ENCODE measurements around the gene LYRM2. TPM values are rescaled to one million over a fixed set of nuclear protein-coding genes. Genes with fewer than 3 reads are reported as not detected.

The LYRM2 gene
- total RNA-seq, 1 experiment from 2014 or later = 10.5 TPM

- ChIA-PET CTCF (no interaction called here), POLR2A (ENCODE audit: unreplicated experiment) (no interaction called here)
- H3K27ac ChIP-seq (ENCODE audit: low read length) = no peak overlapping the region
- ATAC-seq (no peak), DNase-seq (no peak)
- no peaks in the 10 kb centered on the region for H3K9me2 ChIP-seq (replicated peaks; ENCODE audit: low read length)
- no peak for TF ChIP-seq CTCF (conservative IDR thresholded peaks at IDR 0.05; ENCODE audit: low read depth, low read length)
- no peak for TF ChIP-seq EZH2 (IDR thresholded peaks at IDR 0.05; ENCODE audit: low read length, unreplicated experiment)
- TF ChIP-seq EZH2phosphoT487 (IDR thresholded peaks at IDR 0.05; ENCODE audit: borderline replicate concordance, low read length) = no peak
- intact Hi-C loops (cut with micrococcal nuclease) = no loop called here
- no peaks in the 10 kb centered on the region for H3K79me2 ChIP-seq (ENCODE audit: low read length)
- no peaks in the 10 kb centered on the region for H3K4me1 ChIP-seq (ENCODE audit: insufficient read depth, low read length)
- H3K9me3 ChIP-seq (ENCODE audit: low read length) = no peaks in the 10 kb centered on the region
- H3K4me3 ChIP-seq (ENCODE audit: low read length) = no peak overlapping the region
- H3K27me3 ChIP-seq (ENCODE audit: low read length) = no peaks in the 10 kb centered on the region
- BruUV-seq (replicated peaks) = no TSS peak
- no peak overlapping the region for H3K9ac ChIP-seq (ENCODE audit: low read length)
- no peaks in the 10 kb centered on the region for H4K20me1 ChIP-seq (ENCODE audit: low read length)
- no peaks in the 10 kb centered on the region for H3K36me3 ChIP-seq (ENCODE audit: low read depth, low read length)
- H3K4me2 ChIP-seq (ENCODE audit: low read length) = no peak overlapping the region
- no peaks in the 10 kb centered on the region for H3F3A ChIP-seq (ENCODE audit: low read length, unreplicated experiment)
- H2AFZ ChIP-seq (ENCODE audit: low read length) = no peak overlapping the region
Measured at GRCh38 chr6:89536231-89536630, 102.3 kb downstream of the LYRM2 start.

GRCh38 chr6:89530982-89531381 lies 107.6 kb downstream of the LYRM2 start:
- ChIA-PET CTCF (no interaction called here), POLR2A (ENCODE audit: unreplicated experiment) (no interaction called here)
- Histone ChIP-seq H3K9ac (ENCODE audit: low read length) (no peak overlapping the region), H4K20me1 (ENCODE audit: low read length) (no peaks in the 10 kb centered on the region), H3K27me3 (ENCODE audit: low read length) (no peaks in the 10 kb centered on the region), H2AFZ (ENCODE audit: low read length) (no peak overlapping the region), H3K4me3 (ENCODE audit: low read length) (no peak overlapping the region), H3K9me3 (ENCODE audit: low read length) (no peaks in the 10 kb centered on the region), H3K4me1 (ENCODE audit: insufficient read depth, low read length) (no peaks in the 10 kb centered on the region), H3K36me3 (ENCODE audit: low read depth, low read length) (no peaks in the 10 kb centered on the region), H3K4me2 (ENCODE audit: low read length) (no peak overlapping the region), H3K79me2 (ENCODE audit: low read length) (no peaks in the 10 kb centered on the region), H3K9me2 (replicated peaks; ENCODE audit: low read length) (no peaks in the 10 kb centered on the region), H3K27ac (ENCODE audit: low read length) (no peak overlapping the region), H3F3A (ENCODE audit: low read length, unreplicated experiment) (no peaks in the 10 kb centered on the region)
- intact Hi-C loops (cut with micrococcal nuclease) = no loop called here
- no peak for TF ChIP-seq EZH2 (IDR thresholded peaks at IDR 0.05; ENCODE audit: low read length, unreplicated experiment)
- TF ChIP-seq CTCF (conservative IDR thresholded peaks at IDR 0.05; ENCODE audit: low read depth, low read length) = no peak
- TF ChIP-seq EZH2phosphoT487 (IDR thresholded peaks at IDR 0.05; ENCODE audit: borderline replicate concordance, low read length) = no peak
- BruUV-seq (replicated peaks) = no TSS peak
- no peak for ATAC-seq
- DNase-seq = no peak

GRCh38 chr6:89528866-89529265 lies 109.7 kb downstream of the LYRM2 start:
- TF ChIP-seq EZH2 (IDR thresholded peaks at IDR 0.05; ENCODE audit: low read length, unreplicated experiment) = no peak
- no peak for TF ChIP-seq EZH2phosphoT487 (IDR thresholded peaks at IDR 0.05; ENCODE audit: borderline replicate concordance, low read length)
- TF ChIP-seq CTCF (conservative IDR thresholded peaks at IDR 0.05; ENCODE audit: low read depth, low read length) = no peak
- no peak overlapping the region for H3K9ac ChIP-seq (ENCODE audit: low read length)
- BruUV-seq (replicated peaks) = no TSS peak
- H3K9me2 ChIP-seq (replicated peaks; ENCODE audit: low read length) = no peaks in the 10 kb centered on the region
- H3K9me3 ChIP-seq (ENCODE audit: low read length) = no peaks in the 10 kb centered on the region
- ChIA-PET CTCF (no interaction called here), POLR2A (ENCODE audit: unreplicated experiment) (no interaction called here)
- no peaks in the 10 kb centered on the region for H3K36me3 ChIP-seq (ENCODE audit: low read depth, low read length)
- ATAC-seq (no peak), DNase-seq (no peak)
- no peaks in the 10 kb centered on the region for H4K20me1 ChIP-seq (ENCODE audit: low read length)
- H3K79me2 ChIP-seq (ENCODE audit: low read length) = no peaks in the 10 kb centered on the region
- no peak overlapping the region for H3K27ac ChIP-seq (ENCODE audit: low read length)
- H2AFZ ChIP-seq (ENCODE audit: low read length) = no peak overlapping the region
- intact Hi-C loops (cut with micrococcal nuclease) = no loop called here
- no peak overlapping the region for H3K4me2 ChIP-seq (ENCODE audit: low read length)
- no peaks in the 10 kb centered on the region for H3K27me3 ChIP-seq (ENCODE audit: low read length)
- H3K4me1 ChIP-seq (ENCODE audit: insufficient read depth, low read length) = no peaks in the 10 kb centered on the region
- H3F3A ChIP-seq (ENCODE audit: low read length, unreplicated experiment) = no peaks in the 10 kb centered on the region
- no peak overlapping the region for H3K4me3 ChIP-seq (ENCODE audit: low read length)

Data from PC-3 (cell line).